22Rv1 (cell line): ENCODE data around the gene F2.

Source experiments
- H3K27ac ChIP-seq: fragments of 450-650 bp; 2 replicates; pipeline ENCODE4 v1.5.1; 2017
- ZFX ChIP-seq: fragments of 450-650 bp; IDR thresholded peaks from 2 replicates; pipeline ENCODE4 v1.6.1; 2017; ENCODE audit warnings: antibody characterized with exemption, borderline replicate concordance
- TF ChIP-seq, protein P1 (sequence below): fragments of 450-650 bp; IDR thresholded peaks from 2 replicates; pipeline ENCODE4 v1.5.1; 2017; ENCODE audit warnings: mild to moderate bottlenecking

The F2 gene

DNA sequence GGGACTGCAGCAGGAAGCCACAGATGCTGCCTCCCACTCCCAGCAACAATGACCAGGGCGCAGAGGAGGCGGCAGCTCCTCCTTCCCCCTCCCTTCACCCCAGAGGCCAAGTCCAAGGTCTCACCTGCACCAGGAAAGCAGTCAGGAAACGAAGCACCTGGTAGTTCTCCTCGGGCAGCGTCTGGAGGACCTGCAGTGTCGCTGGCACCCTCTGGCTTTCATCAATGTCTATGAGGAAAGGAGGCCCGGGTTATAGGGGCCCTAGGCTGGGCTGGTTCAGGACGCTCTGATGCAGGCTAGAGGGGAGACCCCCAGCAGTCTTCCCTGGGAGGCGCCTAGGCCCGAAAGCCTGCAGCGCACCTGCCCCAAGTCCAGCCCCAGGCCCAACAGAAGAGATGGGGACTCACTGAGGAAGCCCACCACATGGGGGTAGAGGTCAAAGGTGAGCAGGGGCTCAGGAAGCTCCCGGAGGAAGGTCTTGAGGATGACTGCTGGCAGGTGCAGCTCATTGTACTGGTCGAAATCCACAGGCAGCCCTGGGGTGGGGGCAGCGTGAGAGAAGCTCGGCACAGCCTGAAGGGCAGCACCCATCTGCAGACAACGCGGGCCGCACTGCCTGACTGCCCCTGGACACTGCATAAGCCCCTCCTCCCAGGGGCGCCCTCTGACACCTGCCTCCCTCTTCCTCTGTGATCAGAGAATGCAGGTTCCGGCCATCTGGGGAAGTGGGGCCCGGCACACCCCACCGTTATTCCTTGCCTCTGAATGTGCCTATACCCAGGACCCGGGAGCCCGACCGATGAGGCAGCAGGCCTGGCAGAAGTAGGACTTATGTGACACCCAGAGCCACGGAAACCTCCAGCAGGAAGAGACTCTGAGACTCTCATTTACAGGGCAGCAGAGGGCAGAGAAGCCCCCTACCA, 39.5 kb upstream of the F2 start:
- TF ChIP-seq, protein P1, sequence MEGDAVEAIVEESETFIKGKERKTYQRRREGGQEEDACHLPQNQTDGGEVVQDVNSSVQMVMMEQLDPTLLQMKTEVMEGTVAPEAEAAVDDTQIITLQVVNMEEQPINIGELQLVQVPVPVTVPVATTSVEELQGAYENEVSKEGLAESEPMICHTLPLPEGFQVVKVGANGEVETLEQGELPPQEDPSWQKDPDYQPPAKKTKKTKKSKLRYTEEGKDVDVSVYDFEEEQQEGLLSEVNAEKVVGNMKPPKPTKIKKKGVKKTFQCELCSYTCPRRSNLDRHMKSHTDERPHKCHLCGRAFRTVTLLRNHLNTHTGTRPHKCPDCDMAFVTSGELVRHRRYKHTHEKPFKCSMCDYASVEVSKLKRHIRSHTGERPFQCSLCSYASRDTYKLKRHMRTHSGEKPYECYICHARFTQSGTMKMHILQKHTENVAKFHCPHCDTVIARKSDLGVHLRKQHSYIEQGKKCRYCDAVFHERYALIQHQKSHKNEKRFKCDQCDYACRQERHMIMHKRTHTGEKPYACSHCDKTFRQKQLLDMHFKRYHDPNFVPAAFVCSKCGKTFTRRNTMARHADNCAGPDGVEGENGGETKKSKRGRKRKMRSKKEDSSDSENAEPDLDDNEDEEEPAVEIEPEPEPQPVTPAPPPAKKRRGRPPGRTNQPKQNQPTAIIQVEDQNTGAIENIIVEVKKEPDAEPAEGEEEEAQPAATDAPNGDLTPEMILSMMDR = no peak
- no peak for TF ChIP-seq ZFX
- no peak overlapping the region for H3K27ac ChIP-seq

DNA sequence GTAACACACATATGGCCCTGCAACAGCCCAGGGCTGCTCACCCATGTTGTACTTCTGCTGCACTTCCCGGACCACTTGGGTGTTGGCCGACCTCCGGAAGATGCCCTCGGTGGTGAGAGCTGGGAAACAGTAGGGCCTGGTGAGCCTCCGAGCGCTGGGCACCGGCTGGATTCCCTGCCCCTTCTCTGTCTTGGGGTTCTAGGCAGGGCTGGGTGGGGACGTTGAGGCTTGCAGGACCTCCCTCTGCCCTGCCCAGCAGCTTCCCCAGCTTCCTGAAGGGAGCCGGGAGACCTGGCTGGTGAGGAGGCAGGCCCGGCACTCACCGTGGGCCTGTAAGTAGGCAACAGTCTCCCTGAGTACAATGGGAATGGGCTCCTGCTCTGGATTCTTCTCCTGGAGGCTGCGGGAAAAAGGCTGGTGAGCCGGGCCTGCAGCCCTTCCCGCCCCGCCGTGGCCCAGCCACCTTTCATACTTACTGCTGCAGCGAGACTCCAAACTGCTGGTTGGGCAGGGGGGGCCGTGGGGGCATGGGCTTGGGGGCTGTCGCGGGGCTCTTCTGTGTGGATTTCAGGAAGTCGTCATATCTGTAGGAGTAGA, 38.8 kb upstream of the F2 start:
- TF ChIP-seq, protein P1 = no peak
- TF ChIP-seq ZFX = no peak
- no peak overlapping the region for H3K27ac ChIP-seq

DNA sequence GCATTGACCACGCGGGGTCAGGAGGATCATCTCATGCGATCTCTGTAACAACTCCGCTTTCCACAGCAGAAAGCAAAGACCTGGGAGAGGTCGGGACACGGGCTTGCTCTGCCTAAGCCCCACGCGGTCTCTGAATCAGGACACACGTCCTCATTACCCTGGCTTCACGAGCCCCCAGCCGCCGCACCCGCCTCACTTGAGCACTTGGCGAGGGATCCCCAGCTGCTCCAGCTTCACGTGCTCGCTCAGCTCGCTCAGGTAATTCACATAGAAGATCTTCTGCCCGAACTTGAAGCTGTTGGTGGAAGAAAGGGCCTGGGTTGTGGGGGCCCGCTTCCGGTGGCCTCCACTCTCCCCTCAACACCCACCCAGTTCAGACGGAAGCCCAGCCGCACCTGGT, 38.2 kb upstream of the F2 start:
- no peak overlapping the region for H3K27ac ChIP-seq
- no peak for TF ChIP-seq ZFX
- TF ChIP-seq, protein P1 = no peak

DNA sequence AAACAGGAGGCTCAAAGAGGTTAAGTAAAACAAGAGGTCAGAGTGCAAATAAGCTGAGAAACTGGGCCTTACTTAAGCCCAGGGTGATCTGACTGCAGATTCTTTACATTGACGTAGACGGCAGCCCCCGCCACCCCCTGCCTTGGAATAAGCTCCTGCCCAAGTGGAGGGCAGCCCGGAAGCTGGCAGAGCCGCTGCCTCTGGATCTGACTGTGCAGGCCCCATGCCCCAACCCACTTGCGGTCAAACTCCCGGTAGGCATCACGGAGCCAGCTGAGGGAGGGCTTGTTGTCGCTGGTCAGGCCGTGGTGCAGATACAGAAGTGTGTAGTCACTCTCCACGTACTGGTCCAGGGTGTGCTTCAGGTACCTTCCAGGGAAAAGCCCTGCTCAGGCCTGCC, 37.2 kb upstream of the F2 start:
- TF ChIP-seq, protein P1 = no peak
- H3K27ac ChIP-seq = no peak overlapping the region

DNA sequence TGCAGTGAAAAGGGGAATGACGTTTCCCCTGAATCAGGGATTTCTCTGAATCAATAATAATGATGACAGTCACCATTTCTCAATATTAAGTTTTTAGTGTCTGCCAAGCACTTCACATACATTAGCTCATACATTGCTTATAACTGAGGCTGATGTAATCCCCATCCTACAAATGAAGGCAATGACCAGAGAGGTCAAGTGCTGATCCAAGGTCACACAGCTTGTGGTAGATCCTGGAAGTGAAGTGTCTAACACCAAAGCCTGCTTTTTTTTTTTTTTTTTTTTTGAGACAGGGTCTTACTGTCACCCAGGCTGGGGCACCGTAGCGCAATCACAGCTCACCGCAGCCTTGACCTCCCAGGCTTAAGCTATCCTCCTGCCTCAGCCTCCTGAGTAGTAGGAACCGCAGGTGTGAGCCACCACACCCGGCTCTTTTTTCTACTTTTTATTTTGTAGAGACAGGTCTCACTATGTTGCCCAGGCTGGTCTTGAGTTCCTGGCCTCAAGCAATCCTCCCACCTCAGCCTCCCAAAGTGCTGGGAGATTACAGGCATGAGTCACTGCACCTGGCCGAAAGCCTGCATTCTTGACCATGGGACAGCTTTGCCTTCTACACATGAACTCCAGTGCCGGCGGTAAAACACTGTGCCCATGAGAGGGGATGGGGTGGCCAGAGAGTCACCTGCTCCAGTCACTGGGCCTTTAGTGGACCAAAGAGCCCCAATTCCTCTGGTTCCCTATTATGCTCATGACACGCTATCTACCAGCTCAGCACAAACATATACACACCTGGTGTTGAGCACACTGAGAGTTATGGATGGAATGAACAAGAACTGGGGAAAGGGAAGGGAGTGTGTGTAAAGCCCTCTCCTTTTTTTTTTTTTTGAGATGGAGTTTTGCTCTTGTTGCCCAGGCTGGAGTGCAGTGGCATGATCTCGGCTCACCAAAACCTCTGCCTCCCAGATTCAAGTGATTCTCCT, 36.0 kb upstream of the F2 start:
- H3K27ac ChIP-seq = no peak overlapping the region

DNA sequence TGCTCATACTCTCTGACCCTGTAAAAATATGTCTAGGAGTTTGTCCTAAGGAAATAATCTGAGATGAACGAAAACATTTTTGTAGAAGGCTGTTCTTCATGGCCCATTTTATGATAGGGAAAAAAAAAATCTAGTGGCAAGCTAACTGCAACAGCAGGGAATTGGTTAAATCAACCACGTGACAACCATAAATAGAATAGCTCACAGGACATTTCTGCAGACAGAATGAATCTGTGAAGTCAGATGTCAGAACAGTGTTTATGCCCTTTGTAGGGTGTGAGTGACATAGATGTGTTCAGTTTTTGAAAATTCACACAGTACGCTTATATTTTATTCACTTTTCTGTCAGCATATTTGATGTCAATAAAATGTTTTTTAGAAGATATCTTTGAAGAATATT, 34.6 kb upstream of the F2 start:
- TF ChIP-seq, protein P1 = no peak
- no peak for TF ChIP-seq ZFX
- no peak overlapping the region for H3K27ac ChIP-seq

More for the DNA sequence above, 36.0 kb upstream of the F2 start:
- TF ChIP-seq, protein P1 = no peak
- no peak for TF ChIP-seq ZFX
